Activated T-helper 9 cell treated with anti-CD3 and anti-CD28 coated beads, Interleukin-2, amount 50 U/mL, for 16 hours (primary cell): Measurements from ENCODE around the gene RPS16.

Experiments
- DNase-seq: peaks from one replicate; pipeline ENCODE4 v3.0.0-alpha.2; 2020; ENCODE audit warnings: low read depth

RPS16 gene

DNA sequence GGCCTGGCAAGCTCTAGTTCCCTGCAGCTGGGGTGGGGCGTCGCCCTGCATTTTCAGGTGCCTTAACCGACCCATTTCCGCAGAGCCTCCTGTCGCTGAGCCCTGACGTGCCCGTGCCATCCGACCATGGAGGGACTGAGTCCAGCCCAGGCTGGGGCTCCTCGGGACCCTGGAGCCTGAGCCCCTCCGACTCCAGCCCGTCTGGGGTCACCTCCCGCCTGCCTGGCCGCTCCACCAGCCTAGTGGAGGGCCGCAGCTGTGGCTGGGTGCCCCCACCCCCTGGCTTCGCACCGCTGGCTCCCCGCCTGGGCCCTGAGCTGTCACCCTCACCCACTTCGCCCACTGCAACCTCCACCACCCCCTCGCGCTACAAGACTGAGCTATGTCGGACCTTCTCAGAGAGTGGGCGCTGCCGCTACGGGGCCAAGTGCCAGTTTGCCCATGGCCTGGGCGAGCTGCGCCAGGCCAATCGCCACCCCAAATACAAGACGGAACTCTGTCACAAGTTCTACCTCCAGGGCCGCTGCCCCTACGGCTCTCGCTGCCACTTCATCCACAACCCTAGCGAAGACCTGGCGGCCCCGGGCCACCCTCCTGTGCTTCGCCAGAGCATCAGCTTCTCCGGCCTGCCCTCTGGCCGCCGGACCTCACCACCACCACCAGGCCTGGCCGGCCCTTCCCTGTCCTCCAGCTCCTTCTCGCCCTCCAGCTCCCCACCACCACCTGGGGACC lies 27.9 kb downstream of the RPS16 start:
- DNase-seq: peak; percentile 42

DNA sequence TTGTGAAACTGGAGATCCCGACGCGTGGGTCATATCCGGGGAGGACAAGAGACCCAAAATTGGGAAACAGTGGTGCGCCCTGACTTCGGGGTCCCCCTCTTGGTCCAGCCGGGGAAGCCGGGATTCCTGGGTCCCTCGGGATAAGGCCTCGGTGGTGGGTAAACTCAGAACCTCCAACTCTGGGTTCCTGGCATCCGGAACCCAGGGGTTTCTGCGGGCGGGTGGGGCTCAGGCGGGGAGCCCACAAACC lies 28.4 kb downstream of the RPS16 start:
- DNase-seq: no peak

DNA sequence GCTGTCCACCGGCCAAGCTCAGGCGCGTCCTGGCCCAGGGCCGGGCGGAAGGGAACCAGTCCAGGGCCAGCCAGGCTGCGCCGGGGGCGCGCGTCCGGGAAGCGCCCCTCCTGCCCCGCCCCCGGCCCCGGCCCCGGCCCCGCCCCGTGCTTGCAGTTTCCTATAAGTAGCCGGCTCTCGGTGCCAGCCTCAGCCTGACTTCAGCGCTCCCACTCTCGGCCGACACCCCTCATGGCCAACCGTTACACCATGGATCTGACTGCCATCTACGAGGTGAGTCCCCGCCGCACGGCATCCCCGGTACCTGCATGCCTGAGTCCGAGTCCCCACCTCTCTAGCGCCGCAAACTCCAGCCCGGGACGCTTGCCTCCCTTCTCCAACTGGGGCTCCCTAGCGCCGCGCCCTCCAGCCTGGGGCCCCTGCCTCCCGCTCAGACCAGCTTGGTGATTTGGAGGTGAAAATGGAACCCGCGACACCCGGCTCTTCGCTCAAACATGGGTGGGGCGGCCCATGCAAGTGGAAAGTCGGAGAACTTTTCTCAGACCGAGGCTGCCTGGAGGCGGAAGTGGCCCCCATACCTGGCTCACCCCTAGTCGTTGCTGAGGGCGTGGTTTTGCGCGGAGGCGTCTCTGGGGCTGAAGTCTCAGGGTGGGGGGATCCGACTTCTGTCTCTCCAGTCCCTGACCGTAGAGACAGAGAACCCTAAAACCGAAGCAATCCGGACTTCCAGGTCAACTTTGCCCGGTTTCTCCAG lies 28.9 kb downstream of the RPS16 start, which contains the start of gene ZFP36:
TSS of gene ZFP36 (plus strand) at position 192 of the 754 bp plus-strand sequence. CDS start at position 250, 58 bp downstream.
- DNase-seq: peak; percentile 82

DNA sequence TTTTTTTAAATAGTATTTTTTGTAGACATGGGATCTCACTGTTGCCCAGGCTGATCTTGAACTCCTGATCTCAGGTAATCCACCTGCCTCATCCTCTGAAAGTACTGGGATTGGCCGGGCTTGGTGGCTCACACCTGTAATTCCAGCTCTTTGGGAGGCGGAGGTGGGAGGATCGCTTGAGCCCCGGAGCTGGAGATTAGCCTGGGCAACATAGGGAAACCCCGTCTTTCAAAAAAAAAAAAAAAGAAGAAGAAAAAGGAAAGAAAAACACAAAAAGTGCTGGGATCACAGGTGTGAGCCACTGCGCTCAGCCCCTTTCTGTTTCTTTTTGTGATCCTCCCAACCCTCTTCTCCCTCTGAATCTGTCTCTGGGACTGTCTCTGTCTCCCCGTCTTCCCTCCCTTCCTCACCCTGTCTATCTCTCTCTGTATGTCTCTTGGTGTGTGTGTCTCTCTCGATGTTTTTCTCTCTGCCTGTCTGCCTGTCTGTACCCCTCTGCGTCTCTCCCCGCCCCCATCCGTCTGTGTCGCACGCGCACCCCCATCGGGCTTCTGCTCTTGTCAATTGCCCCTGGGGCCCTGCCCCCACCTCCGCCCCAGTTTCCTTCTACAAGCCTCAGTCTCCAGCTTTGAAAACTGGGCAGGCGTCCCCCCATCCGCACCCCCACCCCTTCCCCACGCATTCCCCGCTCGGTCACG lies 29.6 kb downstream of the RPS16 start:
- DNase-seq: peak; percentile 70

DNA sequence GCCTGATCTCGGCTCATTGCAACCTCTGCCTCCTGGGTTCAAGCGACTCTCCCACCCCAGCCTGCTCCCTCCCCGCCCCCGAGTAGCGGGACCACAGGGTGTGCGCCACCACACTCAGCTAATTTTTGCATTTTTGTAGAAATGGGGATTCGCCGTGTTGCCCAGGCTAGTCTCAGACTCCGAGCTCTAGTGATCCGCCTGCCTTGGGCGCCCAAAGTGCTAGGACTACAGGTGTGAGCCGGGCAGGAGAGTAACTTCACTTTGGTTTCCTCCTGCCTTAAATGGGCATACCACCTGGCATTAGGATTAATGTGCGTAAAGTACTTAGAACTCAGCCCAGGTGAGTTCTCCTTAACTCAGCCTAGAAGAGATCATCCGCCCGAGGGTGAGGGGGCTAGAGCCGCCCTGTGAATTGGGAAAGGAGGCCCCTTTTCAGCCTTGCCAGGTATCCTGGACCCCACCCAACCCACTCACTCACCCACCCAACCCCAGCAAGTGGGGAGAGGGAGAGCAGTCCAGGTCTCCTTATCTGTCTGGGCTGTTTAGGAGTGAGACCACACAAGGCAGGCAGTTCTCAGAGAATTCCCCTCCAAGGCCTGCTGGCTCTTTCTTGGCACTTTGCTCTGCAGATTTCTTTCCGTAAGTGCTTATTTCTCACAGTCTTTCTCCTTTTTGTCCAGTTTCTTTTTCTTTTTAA lies 30.3 kb downstream of the RPS16 start:
- DNase-seq: no peak

DNA sequence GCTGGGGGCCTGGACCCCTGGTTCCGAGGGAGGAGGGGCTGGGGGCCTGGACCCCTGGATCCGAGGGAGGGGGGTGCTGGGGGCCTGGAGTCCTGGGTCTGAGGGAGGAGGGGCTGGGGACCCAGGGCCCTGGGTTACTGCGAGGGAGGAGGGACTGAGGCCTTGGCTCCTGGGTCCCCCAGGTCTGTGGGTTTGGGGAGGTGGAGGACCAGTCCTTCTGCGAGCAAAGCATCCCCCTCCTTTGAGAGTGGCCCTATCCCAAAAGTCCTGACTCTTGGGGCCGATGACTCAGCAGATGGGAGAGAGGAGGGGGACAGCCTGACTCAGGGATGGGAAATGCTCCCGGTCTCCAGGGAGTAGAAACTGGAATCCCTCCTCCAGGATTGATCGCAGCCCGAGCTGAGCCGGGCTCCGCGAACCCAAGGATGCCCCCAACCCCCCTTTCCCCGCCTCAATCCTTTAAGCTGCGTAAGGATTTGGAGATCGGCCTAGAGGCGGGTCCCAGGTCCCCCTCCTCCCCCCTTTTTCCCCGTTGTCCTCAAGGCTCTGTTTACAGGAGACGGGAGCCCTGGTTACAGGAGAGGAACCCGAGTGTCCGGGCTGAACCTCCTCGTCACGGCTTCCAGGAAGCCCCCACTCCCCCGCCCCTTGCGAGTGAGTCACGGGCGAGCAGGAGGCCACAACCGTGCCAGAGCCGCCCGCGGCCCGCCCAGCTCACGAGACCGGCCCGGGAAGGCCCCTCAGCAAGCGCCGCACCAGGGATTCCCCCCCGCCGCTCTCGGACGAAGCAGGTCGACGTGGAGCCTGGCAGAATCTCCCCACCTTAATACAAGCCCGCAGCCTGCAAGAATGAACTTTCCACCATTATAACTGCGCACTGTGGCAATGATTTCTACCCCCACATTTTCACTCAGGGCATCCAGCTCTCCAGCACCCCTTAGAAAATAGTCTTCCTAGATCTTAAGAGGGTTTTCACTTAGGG lies 32.1 kb downstream of the RPS16 start:
- peak; percentile 98 for DNase-seq

DNA sequence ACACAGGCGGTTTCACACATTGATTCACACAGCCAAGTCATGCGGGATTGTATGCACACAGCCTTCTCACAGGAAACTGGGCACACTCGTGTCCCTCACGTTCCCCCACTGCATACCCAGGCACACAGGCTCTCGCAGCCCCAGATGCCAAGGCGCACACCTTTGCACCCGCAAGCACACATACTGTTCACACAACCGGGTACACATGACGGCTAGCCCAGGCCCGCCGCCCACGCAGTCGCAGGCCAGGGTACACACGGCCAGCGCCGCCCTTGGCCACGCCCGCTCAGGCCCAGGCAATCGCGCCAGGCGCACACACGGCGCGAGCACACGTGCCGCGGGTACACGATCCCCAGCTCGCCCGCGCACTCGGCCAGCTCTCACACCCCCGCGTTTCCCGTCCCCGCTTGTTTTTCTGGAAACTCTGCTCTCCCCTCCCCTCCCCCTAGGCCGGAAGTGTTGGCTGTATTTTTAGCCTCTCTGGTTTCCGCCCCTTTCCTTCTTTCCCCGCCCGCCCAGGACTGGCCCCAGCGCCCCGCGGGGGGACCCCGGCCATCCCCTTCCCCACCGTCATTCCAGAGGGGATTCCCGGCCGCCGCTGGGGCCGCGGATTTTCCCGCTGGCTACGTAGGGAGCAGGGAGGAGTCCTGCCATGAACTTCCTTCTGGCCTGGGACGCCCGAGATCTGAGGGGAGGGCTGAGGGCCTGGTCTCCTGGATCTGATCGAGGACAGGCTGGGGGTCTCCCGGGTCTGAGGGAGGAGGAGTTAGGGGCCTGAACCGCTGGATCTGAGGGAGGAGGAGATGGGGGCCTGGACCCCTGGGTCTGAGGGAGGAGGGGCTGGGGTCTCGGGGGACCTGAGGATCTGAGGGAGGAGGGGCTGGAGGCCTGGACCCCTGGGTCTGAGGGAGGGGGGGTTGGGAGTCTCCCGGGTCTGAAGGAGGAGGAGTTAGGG lies 33.1 kb downstream of the RPS16 start:
- DNase-seq: peak; percentile 78

DNA sequence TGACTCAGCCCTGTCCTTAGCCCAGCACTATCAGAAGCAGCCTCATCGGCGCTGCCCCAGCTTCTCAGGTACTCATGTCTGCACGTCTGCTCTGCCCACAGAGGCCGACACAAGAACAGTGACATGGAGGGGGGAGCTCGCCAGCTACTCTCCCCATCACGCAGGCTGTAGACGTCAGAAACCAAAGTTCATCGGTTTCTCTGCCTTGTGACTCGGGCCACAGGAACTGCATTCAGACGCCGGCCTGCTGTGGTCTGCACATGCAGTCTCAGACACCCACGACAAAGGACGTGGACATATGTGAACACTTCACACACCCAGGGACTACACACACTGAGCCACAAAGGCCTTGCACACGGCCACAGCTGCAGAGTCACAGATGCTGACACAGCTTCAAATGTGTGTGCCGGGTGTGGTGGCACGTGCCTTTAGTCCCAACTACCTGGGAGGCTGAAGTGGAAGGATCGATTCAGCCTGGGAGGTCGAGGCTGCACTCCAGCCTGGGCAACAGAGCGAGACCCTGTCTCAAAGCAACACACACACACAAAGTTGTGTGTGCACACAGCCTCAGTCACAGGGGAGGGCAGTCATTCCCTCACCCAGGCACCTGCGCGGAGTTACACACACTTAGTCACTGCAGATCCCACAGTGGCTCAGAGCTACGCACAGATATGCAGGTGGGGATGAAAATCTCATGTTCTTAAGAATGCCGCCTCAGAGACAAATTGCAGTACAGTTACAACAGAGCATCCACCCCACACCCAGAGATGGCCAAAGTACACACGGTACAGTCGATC lies 34.0 kb downstream of the RPS16 start:
- DNase-seq: peak; percentile 70

DNA sequence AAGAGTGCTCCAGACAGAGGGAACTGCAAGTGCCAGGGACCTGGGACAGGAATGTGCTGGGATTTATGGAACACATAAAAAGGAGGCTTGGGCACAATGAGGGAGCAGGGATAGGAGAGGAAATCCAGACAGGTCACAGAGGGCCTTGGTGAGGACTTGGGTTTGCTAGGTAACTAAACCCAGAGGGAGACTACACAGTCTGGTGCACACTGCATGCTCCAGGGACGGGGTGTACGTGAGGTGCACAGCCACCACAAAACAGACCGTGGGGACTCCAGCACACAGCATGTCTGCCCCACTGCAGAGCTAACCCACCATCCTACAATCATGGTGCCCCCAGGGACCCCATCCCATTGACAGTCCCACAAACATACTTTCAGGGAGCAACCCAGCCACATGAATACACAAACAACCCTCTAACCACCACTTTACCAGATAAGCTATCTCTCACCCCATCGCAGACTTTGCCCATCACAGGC lies 34.6 kb downstream of the RPS16 start:
- DNase-seq: no peak

DNA sequence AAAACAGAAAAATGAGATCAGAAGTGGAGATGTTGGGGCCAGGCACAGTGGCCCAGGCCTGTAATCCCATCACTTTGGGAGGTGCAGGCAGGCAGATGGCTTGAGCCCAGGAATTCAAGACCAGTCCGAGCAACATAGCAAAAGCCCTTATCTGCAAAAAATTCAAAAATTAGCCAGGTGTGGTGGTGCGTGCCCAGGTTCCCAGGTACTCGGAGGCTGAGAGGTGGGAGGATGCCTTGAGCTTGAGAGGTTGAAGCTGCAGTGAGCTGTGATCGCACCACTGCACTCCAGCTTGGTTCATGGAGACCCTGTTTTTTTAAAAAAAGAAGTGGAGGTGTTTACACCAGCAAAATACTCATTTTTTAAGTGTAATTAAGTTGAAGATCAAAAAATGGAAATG lies 35.7 kb downstream of the RPS16 start:
- DNase-seq: no peak

DNA sequence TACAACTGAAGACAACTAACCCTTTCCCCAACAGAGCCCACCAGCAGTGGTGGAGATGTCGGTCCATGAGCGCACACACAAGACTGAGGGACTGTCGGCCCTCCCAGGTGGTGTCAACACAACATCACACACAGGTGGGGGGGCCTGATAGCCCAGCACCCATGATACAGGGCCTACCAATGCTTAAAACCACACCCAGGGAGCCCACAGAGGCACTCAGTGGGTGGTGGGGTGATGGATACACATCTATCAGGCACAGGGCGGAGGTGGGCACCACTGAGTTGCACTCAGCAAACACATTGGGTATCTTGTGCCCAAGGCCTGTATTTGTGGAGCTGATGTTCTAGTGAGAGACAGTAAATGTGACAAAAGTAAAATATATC lies 36.1 kb downstream of the RPS16 start:
- no peak for DNase-seq

DNA sequence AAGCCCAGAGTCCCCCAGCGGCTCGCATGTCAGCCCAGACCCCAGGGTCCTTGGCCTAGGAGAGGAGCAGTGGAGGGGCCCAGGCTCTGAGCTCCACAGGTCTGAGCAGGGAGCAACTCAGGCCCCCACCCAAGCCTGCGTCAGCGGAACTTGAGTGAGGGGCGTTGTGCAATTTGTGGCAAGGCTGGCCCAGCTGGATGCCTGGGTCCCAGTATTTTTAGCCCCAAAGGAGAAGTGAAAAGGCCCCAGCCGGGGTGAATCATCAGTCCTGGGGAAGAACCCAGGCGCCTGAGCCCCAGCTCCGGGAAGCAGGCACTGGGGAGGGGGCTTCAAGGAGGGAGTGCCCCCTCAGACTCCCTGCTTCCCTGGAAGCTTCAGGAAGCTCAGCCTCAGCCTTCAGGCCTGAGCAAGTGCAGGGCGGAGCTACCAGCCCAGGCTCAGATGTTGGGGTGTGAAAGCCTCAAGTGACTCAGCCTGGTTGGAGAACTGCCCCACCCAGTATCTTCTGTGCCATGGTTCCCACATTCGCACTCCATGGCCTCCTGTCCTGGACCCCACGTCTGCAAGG lies 37.4 kb downstream of the RPS16 start:
- peak; percentile 41 for DNase-seq

DNA sequence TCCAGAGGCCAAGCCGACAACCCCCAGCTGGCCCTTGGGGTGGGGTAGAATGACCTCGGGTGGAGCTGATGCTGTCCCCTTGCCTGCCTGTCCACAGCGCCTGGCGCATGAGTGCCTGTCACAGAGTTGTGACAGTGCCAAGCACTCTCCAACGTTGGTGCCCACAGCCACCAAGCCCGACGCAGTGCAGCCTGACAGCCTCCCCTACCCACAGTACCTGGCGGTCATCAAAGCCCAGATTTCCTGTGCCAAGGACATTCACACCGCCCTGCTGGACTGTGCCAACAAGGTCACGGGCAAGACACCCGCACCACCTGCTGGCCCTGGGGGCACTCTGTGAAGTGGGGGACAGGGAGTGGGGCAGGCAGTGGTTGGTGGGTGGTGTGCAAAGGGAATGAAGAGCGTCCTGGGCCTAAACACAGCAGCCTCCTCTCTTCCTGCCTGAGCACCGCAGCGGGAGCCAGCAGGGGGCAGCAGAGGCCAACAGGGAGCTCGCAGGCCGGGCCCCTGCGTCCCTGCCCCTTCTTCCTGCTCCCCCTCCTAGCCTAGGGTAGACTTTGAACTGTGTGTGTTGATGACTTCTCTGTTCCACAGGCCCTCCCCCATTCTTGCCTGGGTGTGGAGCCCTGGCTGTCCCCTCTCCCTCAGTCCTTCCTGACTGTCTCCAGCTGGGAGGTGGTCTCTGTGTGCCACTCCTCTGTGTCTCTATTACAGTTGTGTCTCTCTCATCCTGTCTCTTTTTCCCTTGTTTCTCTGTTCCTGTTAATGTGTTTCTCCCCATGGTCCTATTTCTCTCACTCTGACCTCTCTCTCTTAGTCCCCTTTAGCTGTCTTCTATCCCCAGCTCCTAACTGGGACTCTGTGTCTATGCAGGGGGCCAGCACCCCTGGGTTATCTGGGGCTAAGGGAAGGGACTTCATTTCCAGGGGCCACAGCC lies 38.1 kb downstream of the RPS16 start:
- peak; percentile 89 for DNase-seq

DNA sequence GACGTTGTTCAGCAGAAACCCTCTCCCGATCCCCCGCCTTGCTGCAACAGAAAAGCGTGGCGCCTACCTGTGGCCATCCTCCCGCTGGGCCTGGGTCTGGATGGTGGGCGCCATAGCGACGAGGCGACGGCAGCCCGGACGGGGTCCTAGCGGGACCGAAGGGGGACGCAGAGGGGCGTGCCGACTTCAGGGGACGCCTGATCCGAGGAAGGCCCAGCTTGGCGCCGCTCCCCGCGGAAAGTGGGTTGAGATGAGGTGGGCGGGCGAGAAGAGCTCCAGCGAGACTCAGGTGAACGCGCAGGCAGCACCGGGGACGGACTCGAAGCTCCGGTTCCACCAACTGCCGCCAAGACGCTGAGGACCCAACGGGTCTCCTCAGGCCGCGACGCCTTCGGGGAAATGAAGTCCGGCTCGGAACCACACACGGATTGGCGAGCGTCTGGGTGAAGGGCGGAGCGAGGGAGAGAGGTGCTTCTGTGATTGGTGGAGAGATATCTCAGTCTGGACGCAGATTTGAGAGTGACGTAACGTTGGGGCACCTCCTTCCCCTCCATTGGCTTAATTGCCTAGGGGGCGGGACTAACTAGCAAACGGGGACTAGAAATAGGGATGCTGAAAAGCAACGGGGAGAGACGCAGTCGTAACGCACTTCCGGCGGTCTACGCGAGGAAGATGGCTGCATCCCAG lies 44.9 kb downstream of the RPS16 start, which contains the start of the genes MED29 and PAF1:
TSS of gene MED29 (plus strand) at position 628 of the 687 bp plus-strand sequence. CDS start at position 673, 45 bp downstream.
TSS of gene PAF1 (minus strand) at position 356 of the 687 bp plus-strand sequence. CDS start at position 114, 242 bp downstream.
- DNase-seq: peak; percentile 93

DNA sequence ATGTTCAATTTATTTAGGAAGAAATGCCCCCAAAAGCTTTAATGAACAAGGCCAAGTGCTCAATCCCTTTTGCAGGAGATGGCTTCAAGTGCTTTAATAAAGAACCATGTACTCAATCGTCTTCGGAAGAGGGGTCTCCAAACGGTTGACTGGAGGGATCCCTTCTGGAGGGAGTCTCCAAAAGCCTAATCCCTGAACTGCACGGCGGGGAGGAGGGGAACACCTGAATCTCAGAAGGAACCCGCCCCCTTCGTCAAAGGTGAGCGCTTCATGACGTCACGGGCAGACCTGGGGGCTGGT lies 45.3 kb downstream of the RPS16 start:
- no peak for DNase-seq

DNA sequence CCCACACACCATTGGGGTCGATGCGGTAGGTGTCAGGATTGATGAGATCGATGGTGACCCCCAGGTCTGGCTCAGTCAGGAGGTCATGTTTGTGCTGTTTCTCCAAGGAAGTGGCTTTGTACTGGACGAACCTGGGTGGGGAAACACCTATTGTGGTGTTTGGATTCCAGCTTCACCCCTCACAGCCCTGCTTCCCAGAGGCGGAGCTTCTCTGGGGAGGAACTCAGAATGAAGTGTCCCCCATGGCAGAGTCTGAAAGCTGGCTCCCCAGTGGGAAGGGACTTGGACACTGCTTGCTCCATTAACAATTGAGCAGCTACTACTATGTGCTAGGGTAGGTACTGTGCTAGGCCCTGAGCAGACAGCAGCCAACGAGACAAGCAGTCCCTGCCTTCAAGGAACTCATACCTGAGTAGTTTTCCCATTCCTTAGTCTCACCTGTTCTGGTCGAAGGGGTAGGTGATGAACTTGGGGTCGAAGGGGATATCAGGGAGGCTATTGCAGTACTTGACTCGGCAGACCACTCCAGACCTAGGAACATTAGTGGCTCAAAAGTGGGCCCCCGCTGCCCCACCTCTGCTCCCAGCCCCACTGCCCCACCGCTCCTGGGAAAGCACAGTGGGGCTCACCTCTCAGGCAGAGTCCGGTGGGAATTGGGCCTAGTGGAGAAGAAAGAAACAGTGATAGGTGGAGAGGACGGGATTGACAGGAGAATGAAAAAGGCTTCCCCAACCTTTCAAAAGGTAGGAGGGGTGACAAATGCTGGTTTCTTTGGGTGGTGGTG lies 45.9 kb downstream of the RPS16 start:
- no peak for DNase-seq
